Thymus (tissue), 11 donors: ENCODE measurements around the gene SUSD6. TPM values are rescaled to one million over a fixed set of nuclear protein-coding genes. Genes with fewer than 3 reads are reported as not detected.

Source experiments
- DNase-seq, 9 donors: peaks; one replicate each; pipeline ENCODE4 v3.0.0-alpha.2; 2013; ENCODE audit warnings: low spot score in 9 of 9, low read depth in 6 of 9, missing footprints in 1 of 9
- H3K27ac ChIP-seq, 2 donors: one replicate each; pipeline ENCODE4 v1.5.1; 2013; ENCODE audit warnings: control low read depth in 1 of 2, low read depth in 1 of 2, low read length in 1 of 2, mild to moderate bottlenecking in 1 of 2, moderate library complexity in 1 of 2
- H3K27me3 ChIP-seq, 2 donors: one replicate each; pipeline ENCODE4 v1.5.1; 2013; ENCODE audit warnings: low read length in 1 of 2; ENCODE audit not compliant: control insufficient read depth in 2 of 2, insufficient read depth in 1 of 2
- H3K36me3 ChIP-seq, 2 donors: one replicate each; pipeline ENCODE4 v1.5.1; 2013; ENCODE audit warnings: low read length in 1 of 2, mild to moderate bottlenecking in 1 of 2, moderate library complexity in 1 of 2; ENCODE audit not compliant: control insufficient read depth in 2 of 2, insufficient read depth in 2 of 2
- H3K4me1 ChIP-seq, 2 donors: one replicate each; pipeline ENCODE4 v1.5.1; 2013; ENCODE audit warnings: low read length in 2 of 2; ENCODE audit not compliant: control insufficient read depth in 2 of 2, insufficient read depth in 2 of 2
- H3K4me3 ChIP-seq, 2 donors: one replicate each; pipeline ENCODE4 v1.5.1; 2013; ENCODE audit warnings: low read length in 2 of 2, control low read depth in 1 of 2, mild to moderate bottlenecking in 1 of 2
- H3K9me3 ChIP-seq, 2 donors: one replicate each; pipeline ENCODE4 v1.5.1; 2013; ENCODE audit warnings: low read length in 1 of 2, mild to moderate bottlenecking in 1 of 2; ENCODE audit not compliant: control insufficient read depth in 2 of 2, insufficient read depth in 1 of 2
- WGBS: extraction: QIAGEN DNeasy Blood & Tissue Kit; methylation state at CpG from one replicate; pipeline ENCODE4 v1.1.7; 2013; 5-methylcytosine and 5-hydroxymethylcytosine counted together
- polyA plus RNA-seq: library from polyadenylated mRNA; stranded (reverse); fragments of 200-250 nt; gene quantifications from one replicate; pipeline ENCODE4 v1.2.3, GENCODE V29; 2013
- total RNA-seq: library from RNA; stranded (reverse); fragments of 120-200 nt; gene quantifications from one replicate; pipeline ENCODE4 v1.2.4, GENCODE V29; 2013
- donor health status: healthy.

The SUSD6 gene
- total and polyA plus RNA-seq, 2 donors = 7.8 to 23.7 TPM

GRCh38 chr14:69625299-69626131 is 14.1 kb downstream of the SUSD6 start:
- peak in 6 of 9 donors; percentile 51 to 85 (median 65) for DNase-seq
- Histone ChIP-seq H3K36me3 (no peaks in the 10 kb centered on the region), H3K4me1 (peaks cover 24 to 49% of the 10 kb centered on the region in 2 donors), H3K9me3 (no peaks in the 10 kb centered on the region), H3K27me3 (no peaks in the 10 kb centered on the region), H3K4me3 (peak overlapping the region in 1 of 2 donors; percentile 12), H3K27ac (peak overlapping the region; percentile 79 to 85)
- 11% methylated on average over 11 of the region's 11 CpGs for WGBS

GRCh38 chr14:69626132-69626500 is 14.7 kb downstream of the SUSD6 start:
- Histone ChIP-seq H3K9me3 (no peaks in the 10 kb centered on the region), H3K27ac (peak overlapping the region; percentile 36 to 79), H3K36me3 (no peaks in the 10 kb centered on the region), H3K27me3 (no peaks in the 10 kb centered on the region), H3K4me3 (no peak overlapping the region), H3K4me1 (peaks cover 24 to 50% of the 10 kb centered on the region in 2 donors)
- 74% methylated on average over 5 of the region's 5 CpGs for WGBS
- no peak for DNase-seq

- no peaks in the 10 kb centered on the region for H3K9me3 ChIP-seq
- no peak overlapping the region for H3K4me3 ChIP-seq
- no peak overlapping the region for H3K27ac ChIP-seq
- peaks cover 0 to 2% of the 10 kb centered on the region in 2 donors for H3K36me3 ChIP-seq
- WGBS = 90% methylated on average over 9 of the region's 9 CpGs
- H3K4me1 ChIP-seq = peaks cover 25 to 55% of the 10 kb centered on the region in 2 donors
- no peaks in the 10 kb centered on the region for H3K27me3 ChIP-seq
- DNase-seq = no peak
These were observed 18.1 kb downstream of the SUSD6 start for GRCh38 chr14:69629225-69630127.

- Histone ChIP-seq H3K9me3 (no peaks in the 10 kb centered on the region), H3K36me3 (peaks cover 0 to 2% of the 10 kb centered on the region in 2 donors), H3K4me1 (peaks cover 22 to 48% of the 10 kb centered on the region in 2 donors), H3K27me3 (no peaks in the 10 kb centered on the region), H3K27ac (no peak overlapping the region), H3K4me3 (no peak overlapping the region)
- 94% methylated on average over 2 of the region's 2 CpGs for WGBS
- no peak for DNase-seq
These were observed 19.0 kb downstream of the SUSD6 start for GRCh38 chr14:69630360-69630759.

- 91% methylated on average over 4 of the region's 4 CpGs for WGBS
- H3K4me1 ChIP-seq = peaks cover 24 to 48% of the 10 kb centered on the region in 2 donors
These were observed 20.1 kb downstream of the SUSD6 start for GRCh38 chr14:69631509-69631908.

GRCh38 chr14:69632164-69632563 is 20.8 kb downstream of the SUSD6 start:
- Histone ChIP-seq H3K27ac (no peak overlapping the region), H3K27me3 (no peaks in the 10 kb centered on the region), H3K9me3 (no peaks in the 10 kb centered on the region), H3K36me3 (peaks cover 0 to 2% of the 10 kb centered on the region in 2 donors), H3K4me1 (peaks cover 27 to 48% of the 10 kb centered on the region in 2 donors), H3K4me3 (no peak overlapping the region)
- WGBS = 34% methylated on average over 4 of the region's 4 CpGs
- DNase-seq = no peak

More at GRCh38 chr14:69631509-69631908, 20.1 kb downstream of the SUSD6 start:
- DNase-seq = no peak
- no peaks in the 10 kb centered on the region for H3K27me3 ChIP-seq
- peaks cover 0 to 2% of the 10 kb centered on the region in 2 donors for H3K36me3 ChIP-seq
- no peak overlapping the region for H3K4me3 ChIP-seq
- H3K9me3 ChIP-seq = no peaks in the 10 kb centered on the region
- peak overlapping the region in 1 of 2 donors; percentile 15 for H3K27ac ChIP-seq

- Histone ChIP-seq H3K4me1 (peaks cover 31 to 53% of the 10 kb centered on the region in 2 donors), H3K36me3 (peaks cover 0 to 2% of the 10 kb centered on the region in 2 donors), H3K4me3 (no peak overlapping the region), H3K27me3 (no peaks in the 10 kb centered on the region), H3K27ac (peak overlapping the region in 1 of 2 donors; percentile 33), H3K9me3 (no peaks in the 10 kb centered on the region)
- WGBS = 92% methylated on average over 6 of the region's 6 CpGs
- no peak for DNase-seq
These were observed 21.3 kb downstream of the SUSD6 start for GRCh38 chr14:69632593-69633151.

- Histone ChIP-seq H3K9me3 (no peaks in the 10 kb centered on the region), H3K4me3 (no peak overlapping the region), H3K4me1 (peaks cover 33 to 59% of the 10 kb centered on the region in 2 donors), H3K27me3 (no peaks in the 10 kb centered on the region), H3K27ac (no peak overlapping the region), H3K36me3 (peaks cover 0 to 2% of the 10 kb centered on the region in 2 donors)
- DNase-seq = no peak
- WGBS = 73% methylated on average over 4 of the region's 4 CpGs
These were observed 21.8 kb downstream of the SUSD6 start for GRCh38 chr14:69633238-69633637.
